ENCODE results near the gene NLGN1.

- TF ChIP-seq POLR2AphosphoS5 (IDR thresholded peaks at IDR 0.05) (no peak), CTCF (IDR thresholded peaks at IDR 0.05) (no peak)
These were observed 382.5 kb downstream of the NLGN1 start for GRCh38 chr3:173780067-173780466.
